Measurements from ENCODE around the gene AP1G2. TPM values are rescaled to one million over a fixed set of nuclear protein-coding genes. Genes with fewer than 3 reads are reported as not detected.
"Not testable (repeated sequence)": the region's sequence is repeated elsewhere in the genome, so short reads cannot be mapped to it uniquely, and the experiment has no call there.

AP1G2 gene
- 100 to 1,000 TPM; 118 to 124 TPM for total RNA-seq

DNA sequence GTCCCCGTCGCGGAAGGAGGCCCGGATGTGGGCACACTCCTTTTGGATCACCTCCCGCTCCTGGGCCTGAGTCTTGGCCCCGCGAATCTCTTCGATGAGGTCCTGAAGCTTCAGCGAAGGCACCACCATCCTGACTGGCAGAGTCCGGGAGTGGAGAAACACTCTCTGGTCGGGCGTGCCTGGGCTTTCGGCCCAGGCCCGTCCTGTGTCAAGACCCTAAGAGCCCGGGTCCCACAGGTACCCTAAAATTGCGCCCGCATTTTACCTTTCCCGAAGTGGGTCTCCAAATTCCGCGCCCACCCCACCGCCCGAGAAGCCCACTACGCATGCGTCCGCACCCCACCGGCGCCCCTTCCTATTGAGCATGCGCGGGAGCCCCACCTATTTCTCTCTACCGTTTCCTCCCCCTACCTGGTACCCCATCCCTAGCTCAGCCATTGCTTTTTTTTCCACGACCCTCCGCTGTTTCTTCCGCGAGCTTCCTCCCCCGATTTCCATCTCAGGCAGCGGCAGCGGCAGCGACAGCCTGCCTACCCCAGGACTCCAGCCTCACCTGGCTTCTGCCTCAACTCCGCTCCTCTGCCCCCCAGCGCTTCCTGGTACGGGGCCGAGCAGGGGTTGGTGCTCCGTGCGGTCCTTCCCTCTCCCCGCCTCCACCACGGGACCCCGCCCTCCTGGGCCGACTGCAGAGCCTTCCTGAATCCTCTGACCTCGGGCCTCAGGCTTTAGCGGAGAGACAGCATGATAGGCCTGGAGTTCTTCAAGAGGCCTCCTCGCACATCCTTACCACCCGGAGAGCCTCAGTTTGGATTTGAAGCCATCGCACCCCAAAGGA lies at the start of gene AP1G2:
TSS of gene AP1G2 (minus strand) at position 606 of the 835 bp plus-strand sequence. CDS start at position 129, 477 bp downstream.
- H3K27ac Mint-ChIP-seq: peak within 1 kb of the TSS; percentile 98
- no peaks in the 10 kb centered on the region for H3K9me3 Mint-ChIP-seq
- H3K27me3 Mint-ChIP-seq: peaks cover 7% of the 10 kb centered on the region
- peak within 1 kb of the TSS; percentile 100 for H3K4me3 Mint-ChIP-seq
- H3K36me3 Mint-ChIP-seq: peaks cover 7% of the 10 kb centered on the region
- peaks cover 28% of the 10 kb centered on the region for H3K4me1 Mint-ChIP-seq
- peak; percentile 92 for DNase-seq

GRCh38 chr14:23615856-23616255 lies 48.3 kb upstream of the AP1G2 start:
- Mint-ChIP-seq H3K4me3 (no peak overlapping the region), H3K9me3 (no peaks in the 10 kb centered on the region), H3K36me3 (no peaks in the 10 kb centered on the region), H3K4me1 (peaks cover 14% of the 10 kb centered on the region), H3K27me3 (no peaks in the 10 kb centered on the region), H3K27ac (no peak overlapping the region)
- DNase-seq: no peak

- DNase-seq: no peak
- Mint-ChIP-seq H3K4me1 (peaks cover 27% of the 10 kb centered on the region), H3K9me3 (peaks cover 7% of the 10 kb centered on the region), H3K27ac (no peak overlapping the region), H3K36me3 (peaks cover 2% of the 10 kb centered on the region), H3K27me3 (no peaks in the 10 kb centered on the region), H3K4me3 (no peak overlapping the region)
These were observed 46.8 kb upstream of the AP1G2 start for GRCh38 chr14:23614395-23614828.

GRCh38 chr14:23613242-23614070 lies 45.9 kb upstream of the AP1G2 start:
- Mint-ChIP-seq H3K9me3 (peaks cover 12% of the 10 kb centered on the region), H3K4me1 (peaks cover 27% of the 10 kb centered on the region), H3K27me3 (no peaks in the 10 kb centered on the region), H3K36me3 (peaks cover 7% of the 10 kb centered on the region), H3K4me3 (no peak overlapping the region), H3K27ac (no peak overlapping the region)
- DNase-seq: no peak

DNA sequence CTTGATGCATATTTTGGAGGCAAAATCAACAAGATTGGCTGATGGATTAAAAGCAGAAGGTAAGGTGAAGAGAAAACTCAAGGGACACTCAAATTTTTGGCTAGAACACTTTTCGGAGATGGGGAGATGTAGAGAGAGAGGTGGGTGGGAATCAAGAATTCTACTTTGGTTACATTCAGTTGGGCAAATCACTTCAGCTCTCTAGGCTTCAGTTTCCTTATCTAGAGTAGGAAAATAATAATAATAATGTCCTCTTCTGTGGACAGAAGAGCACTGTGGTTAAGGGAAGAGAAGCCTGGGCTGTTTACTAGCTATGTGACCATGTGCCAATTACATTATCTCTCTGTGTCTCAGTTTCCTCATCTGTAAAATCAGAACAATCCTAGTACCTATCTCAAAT lies 45.2 kb upstream of the AP1G2 start:
- H3K36me3 Mint-ChIP-seq: peaks cover 7% of the 10 kb centered on the region
- H3K27ac Mint-ChIP-seq: no peak overlapping the region
- no peaks in the 10 kb centered on the region for H3K27me3 Mint-ChIP-seq
- DNase-seq: no peak
- H3K4me3 Mint-ChIP-seq: no peak overlapping the region
- H3K9me3 Mint-ChIP-seq: peaks cover 12% of the 10 kb centered on the region
- peaks cover 27% of the 10 kb centered on the region for H3K4me1 Mint-ChIP-seq

DNA sequence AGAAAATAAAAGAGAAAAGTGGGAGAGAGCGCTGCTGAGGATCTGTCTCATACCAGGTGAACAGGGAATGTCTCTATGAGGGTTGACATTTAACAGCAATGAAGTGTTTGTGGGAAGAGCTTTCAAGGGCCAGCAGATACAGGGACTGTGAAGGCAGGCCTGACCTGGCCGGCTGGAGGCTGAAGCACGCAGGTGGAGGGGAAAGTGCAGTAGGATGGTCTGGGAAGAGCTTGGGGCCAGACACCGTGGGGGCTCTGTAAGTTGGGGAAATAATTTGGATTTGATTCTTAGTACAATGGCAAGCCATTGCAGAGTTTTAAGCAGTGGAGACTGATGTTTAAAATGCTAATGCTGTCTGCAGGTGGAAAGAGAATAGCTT lies 44.8 kb upstream of the AP1G2 start:
- Mint-ChIP-seq H3K27me3 (no peaks in the 10 kb centered on the region), H3K36me3 (peaks cover 7% of the 10 kb centered on the region), H3K4me1 (peaks cover 27% of the 10 kb centered on the region), H3K9me3 (peaks cover 12% of the 10 kb centered on the region), H3K4me3 (no peak overlapping the region), H3K27ac (no peak overlapping the region)
- no peak for DNase-seq

DNA sequence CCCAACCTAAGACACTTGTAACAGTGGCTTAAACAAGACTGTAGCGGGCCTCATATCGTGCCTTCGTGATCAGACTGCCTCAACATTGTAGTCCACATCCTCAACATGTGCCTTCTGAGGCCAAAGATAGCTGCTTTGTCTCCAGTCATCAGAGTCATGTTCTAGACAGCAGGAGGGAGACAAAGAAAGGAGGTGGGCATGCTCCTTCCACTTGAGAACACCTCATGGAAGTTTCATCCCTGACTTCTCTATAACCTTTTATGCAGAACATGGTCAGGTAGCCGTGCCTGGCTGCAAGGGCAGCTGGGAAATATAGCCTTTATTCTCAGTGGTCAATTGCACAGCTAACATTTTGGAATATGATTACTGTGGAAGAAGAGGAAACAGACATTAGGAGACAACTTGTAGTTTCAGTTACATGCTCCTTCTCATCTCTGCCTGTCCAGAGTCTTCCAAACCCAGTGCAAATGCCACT lies 43.3 kb upstream of the AP1G2 start:
- no peak overlapping the region for H3K4me3 Mint-ChIP-seq
- no peaks in the 10 kb centered on the region for H3K27me3 Mint-ChIP-seq
- peaks cover 12% of the 10 kb centered on the region for H3K9me3 Mint-ChIP-seq
- H3K27ac Mint-ChIP-seq: peak overlapping the region; percentile 88
- peaks cover 7% of the 10 kb centered on the region for H3K36me3 Mint-ChIP-seq
- DNase-seq: no peak
- peaks cover 36% of the 10 kb centered on the region for H3K4me1 Mint-ChIP-seq

DNA sequence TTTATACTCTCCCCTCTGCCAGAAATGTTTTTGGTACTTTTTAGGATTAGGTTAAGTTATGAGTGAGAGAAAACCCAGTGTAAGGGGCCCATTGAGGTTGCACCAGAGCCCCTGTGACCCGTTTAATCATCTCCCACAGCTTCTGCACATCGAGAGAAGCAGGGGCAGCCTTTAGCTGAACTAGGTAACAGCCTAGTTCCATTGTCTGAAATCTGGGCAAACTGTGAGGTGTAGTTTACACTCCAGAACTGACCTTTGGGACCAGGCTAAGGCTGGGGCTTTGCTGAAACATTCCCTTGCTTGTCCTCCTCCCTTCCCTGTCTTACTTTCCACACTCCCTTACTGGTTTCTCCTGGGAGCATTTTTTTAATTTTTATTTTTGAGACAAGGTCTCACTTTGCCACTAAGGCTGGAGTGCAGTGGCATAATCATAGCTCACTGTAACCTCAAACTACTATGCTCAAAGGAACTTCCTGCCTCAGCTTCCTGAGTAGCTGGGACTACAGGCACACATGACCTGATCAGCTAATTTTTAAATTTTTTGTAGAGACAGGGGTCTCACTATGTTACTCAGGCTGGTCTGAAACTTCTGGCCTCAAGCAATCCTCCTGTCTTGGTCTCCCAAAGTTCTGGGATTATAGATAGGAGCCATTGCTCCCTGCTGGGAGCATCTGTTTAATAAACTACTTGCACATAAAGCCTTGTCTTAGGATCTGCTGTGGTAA lies 42.7 kb upstream of the AP1G2 start:
- no peak for DNase-seq
- Mint-ChIP-seq H3K27ac (peak overlapping the region; percentile 88), H3K27me3 (no peaks in the 10 kb centered on the region), H3K4me3 (peak overlapping the region; percentile 48), H3K36me3 (peaks cover 7% of the 10 kb centered on the region), H3K4me1 (peaks cover 39% of the 10 kb centered on the region), H3K9me3 (peaks cover 12% of the 10 kb centered on the region)

- H3K27ac Mint-ChIP-seq: peak overlapping the region; percentile 88
- H3K4me3 Mint-ChIP-seq, DNase-seq, H3K36me3 Mint-ChIP-seq, H3K27me3 Mint-ChIP-seq: not testable (repeated sequence)
- H3K4me1 Mint-ChIP-seq: peaks cover 39% of the 10 kb centered on the region
- peaks cover 12% of the 10 kb centered on the region for H3K9me3 Mint-ChIP-seq
These were observed 42.0 kb upstream of the AP1G2 start for GRCh38 chr14:23609411-23610089.

DNA sequence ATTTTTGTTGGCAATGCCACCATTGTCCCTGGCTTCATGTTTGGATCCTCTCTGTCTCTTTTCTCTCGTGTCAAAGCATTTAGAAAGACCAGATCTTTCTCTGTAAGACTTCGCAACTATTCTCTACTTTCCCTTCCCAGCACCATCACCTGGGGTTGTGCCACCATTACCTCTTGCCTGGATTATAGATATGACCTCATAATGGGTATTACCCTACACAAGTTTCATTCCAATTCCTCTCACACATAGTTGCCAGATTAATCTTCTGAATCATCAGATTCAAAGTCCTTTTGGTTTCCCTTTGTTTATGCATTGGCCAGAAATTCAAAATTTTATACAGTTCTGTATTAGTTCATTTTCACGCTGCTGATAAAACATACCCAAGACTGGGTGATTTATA lies 41.4 kb upstream of the AP1G2 start:
- no peaks in the 10 kb centered on the region for H3K27me3 Mint-ChIP-seq
- DNase-seq: no peak
- peaks cover 12% of the 10 kb centered on the region for H3K9me3 Mint-ChIP-seq
- peak overlapping the region; percentile 65 for H3K27ac Mint-ChIP-seq
- no peak overlapping the region for H3K4me3 Mint-ChIP-seq
- H3K4me1 Mint-ChIP-seq: peaks cover 39% of the 10 kb centered on the region
- peaks cover 7% of the 10 kb centered on the region for H3K36me3 Mint-ChIP-seq

DNA sequence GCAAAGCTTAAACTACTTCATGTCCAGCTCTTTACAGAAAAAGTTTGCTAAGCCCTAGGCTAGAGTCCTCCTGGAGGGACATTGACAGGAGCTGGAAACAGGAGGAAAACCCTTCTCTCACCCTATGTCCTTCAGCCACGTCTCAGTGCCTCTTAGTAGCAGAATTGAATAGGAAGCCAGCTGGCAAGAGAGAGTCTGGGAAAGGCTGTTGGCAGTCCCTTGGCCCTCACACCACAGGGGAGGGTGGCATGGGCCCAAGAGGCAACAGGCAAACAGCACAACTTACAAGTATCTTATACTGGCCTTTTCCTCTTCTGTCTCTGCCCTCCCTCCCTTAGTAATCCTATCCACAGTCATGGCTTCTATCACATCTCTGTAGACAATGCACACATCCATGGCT lies 40.9 kb upstream of the AP1G2 start:
- H3K4me3 Mint-ChIP-seq: no peak overlapping the region
- no peak overlapping the region for H3K27ac Mint-ChIP-seq
- peaks cover 38% of the 10 kb centered on the region for H3K4me1 Mint-ChIP-seq
- DNase-seq: no peak
- H3K27me3 Mint-ChIP-seq: no peaks in the 10 kb centered on the region
- peaks cover 7% of the 10 kb centered on the region for H3K36me3 Mint-ChIP-seq
- peaks cover 12% of the 10 kb centered on the region for H3K9me3 Mint-ChIP-seq

DNA sequence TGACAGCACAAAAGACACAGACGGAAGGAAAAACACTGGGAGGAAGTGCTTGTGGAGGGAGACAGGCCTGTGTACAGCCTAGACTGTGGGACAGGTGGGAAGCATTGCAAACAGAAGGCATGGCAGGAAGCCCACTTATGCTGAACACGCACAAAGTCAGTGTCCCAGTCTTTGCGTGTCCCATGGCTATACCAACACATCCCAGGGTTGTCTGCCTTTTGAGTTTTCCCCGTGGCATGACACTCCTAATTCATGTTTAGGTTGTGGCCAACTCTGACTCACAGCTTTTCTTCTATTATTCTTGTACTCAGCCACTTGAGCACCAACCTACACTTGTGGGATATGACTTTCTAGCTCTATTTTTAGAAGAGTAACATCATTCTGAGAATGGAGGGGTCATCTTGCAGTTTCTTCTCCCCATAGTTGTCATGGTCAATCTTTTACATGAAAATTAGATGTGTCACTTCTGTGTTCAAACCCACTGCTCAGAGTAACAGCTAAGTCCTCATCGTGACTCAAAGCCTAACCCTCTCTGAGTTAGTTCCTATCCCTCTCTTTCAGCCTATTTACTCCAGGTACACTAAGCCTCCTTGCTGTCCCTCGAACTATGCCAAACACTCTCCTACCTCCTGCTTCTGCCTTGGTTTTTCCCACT lies 38.5 kb upstream of the AP1G2 start:
- Mint-ChIP-seq H3K36me3 (peaks cover 7% of the 10 kb centered on the region), H3K4me3 (no peak overlapping the region), H3K27me3 (no peaks in the 10 kb centered on the region), H3K9me3 (peaks cover 12% of the 10 kb centered on the region), H3K4me1 (peaks cover 36% of the 10 kb centered on the region), H3K27ac (peak overlapping the region; percentile 72)
- peak; percentile 14 for DNase-seq

DNA sequence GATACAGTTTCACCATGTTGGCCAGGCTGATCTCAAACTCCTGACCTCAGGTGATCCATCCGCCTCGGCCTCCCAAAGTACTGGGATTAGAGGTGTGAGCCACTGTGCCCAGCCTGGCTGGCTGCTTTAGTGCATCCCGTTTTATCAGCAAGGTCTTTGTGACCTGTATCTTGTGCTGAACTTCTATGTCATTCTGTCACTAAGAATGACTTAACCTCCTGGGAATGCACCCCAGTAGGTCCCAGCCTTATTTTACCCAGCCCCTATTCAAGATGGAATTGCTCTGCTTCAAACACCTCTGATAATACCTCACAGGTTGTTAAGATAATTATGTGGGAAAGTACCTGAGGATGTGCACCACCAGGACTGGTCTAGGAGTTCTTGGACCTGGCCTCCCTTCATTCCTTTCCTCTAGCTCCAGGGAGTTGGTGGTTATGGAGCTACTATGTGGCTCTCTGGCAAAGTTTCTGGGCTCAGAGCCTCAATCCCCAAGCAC lies 37.1 kb upstream of the AP1G2 start:
- H3K36me3 Mint-ChIP-seq: peaks cover 5% of the 10 kb centered on the region
- no peak overlapping the region for H3K4me3 Mint-ChIP-seq
- no peak for DNase-seq
- H3K9me3 Mint-ChIP-seq: peaks cover 8% of the 10 kb centered on the region
- peaks cover 25% of the 10 kb centered on the region for H3K4me1 Mint-ChIP-seq
- no peak overlapping the region for H3K27ac Mint-ChIP-seq
- H3K27me3 Mint-ChIP-seq: no peaks in the 10 kb centered on the region

DNA sequence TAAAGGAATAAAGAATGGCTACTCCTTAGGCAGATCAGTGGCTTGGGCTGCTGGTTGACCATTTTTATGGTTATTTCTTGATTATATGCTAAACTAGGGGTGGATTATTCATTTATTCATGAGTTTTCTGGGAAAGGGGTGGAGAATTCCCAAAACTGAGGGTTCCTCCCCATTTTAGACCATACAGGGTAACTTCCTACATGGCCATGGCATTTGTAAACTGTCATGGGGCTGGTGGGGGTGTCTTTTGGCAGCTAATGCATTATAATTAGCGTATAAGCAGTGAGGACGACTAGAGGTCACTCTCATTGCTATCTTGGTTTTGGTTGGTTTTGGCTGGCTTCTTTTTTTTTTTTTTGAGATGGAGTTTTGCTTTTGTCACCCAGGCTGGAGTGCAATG lies 36.6 kb upstream of the AP1G2 start:
- Mint-ChIP-seq H3K4me1 (peaks cover 19% of the 10 kb centered on the region), H3K27ac (no peak overlapping the region), H3K36me3 (peaks cover 5% of the 10 kb centered on the region), H3K9me3 (peaks cover 5% of the 10 kb centered on the region), H3K4me3 (no peak overlapping the region), H3K27me3 (no peaks in the 10 kb centered on the region)
- no peak for DNase-seq

Measured in activated naive CD8-positive, alpha-beta T cell treated with anti-CD3 and anti-CD28 coated beads for 36 hours (primary cell).